ENCODE results near the gene NPIPB6.
A peak's percentile ranks its signal among the peaks of the same experiment; 100 is the strongest.

NPIPB6 gene

DNA sequence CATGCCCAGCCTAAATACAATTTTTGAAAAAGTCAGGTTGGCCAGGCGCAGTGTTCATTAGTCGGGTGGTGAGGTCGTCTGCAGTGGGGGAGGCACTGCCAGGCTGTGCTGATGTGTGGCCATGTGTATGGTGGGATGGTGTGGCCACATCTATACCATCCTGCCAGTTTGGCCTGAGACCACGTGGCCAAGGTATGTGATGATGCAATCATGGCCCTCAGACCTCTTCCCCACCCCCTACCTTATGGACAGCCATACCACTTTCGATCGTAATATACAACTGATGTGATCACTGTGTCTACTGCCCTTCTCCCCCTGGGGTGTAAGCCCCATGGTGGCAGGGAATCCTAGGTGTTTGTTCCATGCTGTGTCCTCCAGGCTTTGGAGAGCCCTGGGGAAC, 47.3 kb downstream of the NPIPB6 start:
- Mint-ChIP-seq H3K27ac (no peak overlapping the region), H3K27me3 (peaks cover 4 to 7% of the 10 kb centered on the region in 2 donors), H3K36me3 (no peaks in the 10 kb centered on the region), H3K9me3 (no peaks in the 10 kb centered on the region), H3K4me1 (peaks cover 2 to 5% of the 10 kb centered on the region in 2 donors), H3K4me3 (no peak overlapping the region)
- no peak for DNase-seq
- ATAC-seq (replicated peaks): no peak

DNA sequence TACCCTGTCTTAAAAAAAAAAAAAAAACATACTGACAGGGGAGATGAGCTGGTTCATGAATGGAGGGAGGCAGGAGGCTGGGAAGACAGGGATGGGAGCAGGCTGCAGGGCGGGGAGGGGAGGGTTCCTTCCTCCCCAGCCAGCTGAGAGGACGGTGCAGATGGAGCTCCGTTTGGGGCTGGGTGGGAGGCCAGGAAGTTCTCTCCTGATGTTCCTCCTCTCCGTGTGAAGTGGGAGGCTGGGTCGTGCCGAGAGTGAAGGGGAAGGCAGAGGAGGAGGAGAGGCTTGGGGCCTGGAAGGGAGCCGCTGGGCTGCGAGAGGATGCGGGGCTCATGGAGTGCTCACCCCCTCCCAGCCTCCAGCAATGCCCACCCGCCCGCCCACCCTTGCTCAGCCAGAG, 49.7 kb downstream of the NPIPB6 start:
- ATAC-seq (replicated peaks) (no peak), DNase-seq (no peak)
- peaks cover 4 to 7% of the 10 kb centered on the region in 2 donors for H3K27me3 Mint-ChIP-seq
- no peaks in the 10 kb centered on the region for H3K36me3 Mint-ChIP-seq
- peaks cover 0 to 1% of the 10 kb centered on the region in 2 donors for H3K9me3 Mint-ChIP-seq
- no peak overlapping the region for H3K27ac Mint-ChIP-seq
- peaks cover 9 to 10% of the 10 kb centered on the region in 2 donors for H3K4me1 Mint-ChIP-seq
- no peak overlapping the region for H3K4me3 Mint-ChIP-seq

DNA sequence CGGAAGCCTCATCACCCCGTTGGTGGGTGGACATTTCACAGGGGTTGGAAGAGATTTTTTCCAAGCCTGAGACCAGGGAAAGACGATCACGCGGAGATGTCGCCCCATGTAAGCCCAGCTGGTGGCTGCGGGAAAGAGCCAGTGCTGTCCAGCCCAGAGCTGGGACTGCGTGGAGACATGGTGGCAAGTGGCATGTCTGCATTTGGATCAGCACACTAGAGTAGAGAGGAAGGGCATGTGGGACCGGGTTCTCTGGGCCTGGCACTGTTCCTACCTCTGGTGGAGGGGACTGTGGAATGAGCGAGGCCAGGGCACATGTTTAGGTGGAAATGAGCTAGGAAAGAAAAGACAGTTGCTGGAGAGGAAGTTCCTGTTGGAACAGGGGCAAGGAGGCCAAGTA, 51.0 kb downstream of the NPIPB6 start:
- Mint-ChIP-seq H3K4me3 (no peak overlapping the region), H3K27me3 (peaks cover 4 to 7% of the 10 kb centered on the region in 2 donors), H3K27ac (no peak overlapping the region), H3K4me1 (peaks cover 9 to 10% of the 10 kb centered on the region in 2 donors), H3K9me3 (peaks cover 0 to 1% of the 10 kb centered on the region in 2 donors), H3K36me3 (no peaks in the 10 kb centered on the region)
- ATAC-seq (replicated peaks): no peak
- no peak for DNase-seq

DNA sequence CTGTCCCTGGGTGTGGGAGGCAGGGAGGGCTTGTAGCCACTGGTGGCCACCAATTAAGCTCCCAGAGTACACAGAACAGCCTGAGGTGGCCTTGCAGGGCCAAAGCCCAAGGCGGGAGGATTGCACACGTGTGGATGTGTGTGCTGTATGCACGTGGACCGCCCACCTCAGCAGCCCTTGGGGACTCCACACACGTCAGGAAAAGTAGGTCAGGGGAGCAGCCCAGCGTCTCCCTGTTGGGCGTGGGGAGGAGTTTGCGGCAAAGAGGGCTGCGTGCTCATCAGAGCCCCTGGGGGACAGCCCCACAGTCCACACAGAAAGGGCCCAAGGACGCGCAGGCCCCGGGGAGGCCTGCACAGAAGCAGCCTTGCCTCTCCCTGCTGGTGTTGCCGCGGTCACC, 51.4 kb downstream of the NPIPB6 start:
- H3K4me1 Mint-ChIP-seq: peaks cover 7 to 8% of the 10 kb centered on the region in 2 donors

DNA sequence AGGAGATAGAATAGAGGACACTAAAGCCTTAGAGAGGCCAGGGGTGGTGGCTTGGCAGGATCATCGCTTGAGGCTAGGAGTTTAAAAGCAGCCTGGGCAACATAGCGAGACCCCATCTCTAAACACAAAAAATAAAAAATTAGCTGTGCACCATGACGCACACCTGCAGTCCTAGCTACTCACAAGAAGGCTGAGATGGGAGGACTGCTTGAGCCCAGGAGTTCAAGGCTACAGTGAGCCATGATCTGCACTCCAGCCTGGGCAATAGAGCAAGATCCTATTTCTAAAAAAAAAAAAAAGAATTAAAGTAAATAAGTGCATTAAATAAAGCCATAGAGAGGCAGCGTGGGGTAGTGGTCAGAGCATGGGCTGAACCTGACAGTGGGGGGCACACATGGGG, 51.9 kb downstream of the NPIPB6 start:
- ATAC-seq (replicated peaks): no peak
- Mint-ChIP-seq H3K9me3 (peaks cover 0 to 1% of the 10 kb centered on the region in 2 donors), H3K27me3 (peaks cover 4 to 7% of the 10 kb centered on the region in 2 donors), H3K4me3 (no peak overlapping the region), H3K4me1 (peaks cover 5 to 7% of the 10 kb centered on the region in 2 donors), H3K36me3 (no peaks in the 10 kb centered on the region), H3K27ac (no peak overlapping the region)
- no peak for DNase-seq

More for the DNA sequence above, 51.4 kb downstream of the NPIPB6 start:
- no peak for ATAC-seq (replicated peaks)
- H3K36me3 Mint-ChIP-seq: no peaks in the 10 kb centered on the region
- H3K27me3 Mint-ChIP-seq: peaks cover 4 to 7% of the 10 kb centered on the region in 2 donors
- no peak for DNase-seq
- H3K27ac Mint-ChIP-seq: no peak overlapping the region
- no peak overlapping the region for H3K4me3 Mint-ChIP-seq
- peaks cover 0 to 1% of the 10 kb centered on the region in 2 donors for H3K9me3 Mint-ChIP-seq

- Mint-ChIP-seq H3K4me3 (no peak overlapping the region), H3K36me3 (no peaks in the 10 kb centered on the region), H3K27ac (no peak overlapping the region), H3K27me3 (peaks cover 4 to 7% of the 10 kb centered on the region in 2 donors), H3K9me3 (peaks cover 0 to 1% of the 10 kb centered on the region in 2 donors), H3K4me1 (peaks cover 5 to 7% of the 10 kb centered on the region in 2 donors)
- no peak for DNase-seq
- no peak for ATAC-seq (replicated peaks)
These were observed 52.5 kb downstream of the NPIPB6 start for GRCh38 chr16:28310796-28311195.

DNA sequence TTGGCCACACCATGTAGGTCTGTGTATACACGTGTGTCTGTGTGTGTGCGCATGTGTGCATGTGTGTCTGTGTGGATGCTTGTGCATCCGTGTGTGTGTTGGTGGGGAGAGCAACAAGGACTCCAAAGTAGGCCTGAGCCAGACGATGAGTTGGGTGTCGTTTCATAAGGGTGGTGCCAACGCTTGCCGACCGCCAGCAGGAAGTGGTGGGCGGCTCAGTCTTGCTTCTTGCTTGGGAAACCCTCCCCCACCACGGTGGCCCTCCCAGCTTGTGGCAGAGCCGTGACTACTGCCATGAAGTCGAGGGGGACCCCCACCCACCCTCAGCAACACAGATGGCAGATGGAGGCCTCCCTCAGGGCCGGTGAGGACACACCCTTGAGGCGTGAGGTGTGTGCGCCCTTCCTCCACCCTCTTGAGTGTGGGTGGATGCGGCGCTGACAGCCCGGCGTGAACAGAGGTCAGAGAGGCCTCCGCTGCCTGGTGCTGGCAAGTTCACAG, 53.4 kb downstream of the NPIPB6 start:
- Mint-ChIP-seq H3K36me3 (no peaks in the 10 kb centered on the region), H3K4me1 (peaks cover 5 to 7% of the 10 kb centered on the region in 2 donors), H3K9me3 (peaks cover 0 to 1% of the 10 kb centered on the region in 2 donors), H3K27me3 (peaks cover 4 to 5% of the 10 kb centered on the region in 2 donors), H3K27ac (no peak overlapping the region), H3K4me3 (no peak overlapping the region)
- ATAC-seq (replicated peaks): peak; percentile 78 to 81
- peak; percentile 43 for DNase-seq

GRCh38 chr16:28308794-28309584, 54.3 kb downstream of the NPIPB6 start:
- no peak for ATAC-seq (replicated peaks)
- peaks cover 5 to 7% of the 10 kb centered on the region in 2 donors for H3K4me1 Mint-ChIP-seq

GRCh38 chr16:28307936-28308335, 55.4 kb downstream of the NPIPB6 start:
- Mint-ChIP-seq H3K36me3 (no peaks in the 10 kb centered on the region), H3K27me3 (no peaks in the 10 kb centered on the region), H3K4me1 (peaks cover 5 to 7% of the 10 kb centered on the region in 2 donors), H3K4me3 (no peak overlapping the region), H3K9me3 (peaks cover 0 to 1% of the 10 kb centered on the region in 2 donors), H3K27ac (no peak overlapping the region)
- ATAC-seq (replicated peaks) (no peak), DNase-seq (no peak)

More at GRCh38 chr16:28308794-28309584, 54.3 kb downstream of the NPIPB6 start:
- Mint-ChIP-seq H3K27ac (no peak overlapping the region), H3K36me3 (no peaks in the 10 kb centered on the region), H3K9me3 (peaks cover 0 to 1% of the 10 kb centered on the region in 2 donors), H3K27me3 (no peaks in the 10 kb centered on the region), H3K4me3 (no peak overlapping the region)
- DNase-seq: no peak

DNA sequence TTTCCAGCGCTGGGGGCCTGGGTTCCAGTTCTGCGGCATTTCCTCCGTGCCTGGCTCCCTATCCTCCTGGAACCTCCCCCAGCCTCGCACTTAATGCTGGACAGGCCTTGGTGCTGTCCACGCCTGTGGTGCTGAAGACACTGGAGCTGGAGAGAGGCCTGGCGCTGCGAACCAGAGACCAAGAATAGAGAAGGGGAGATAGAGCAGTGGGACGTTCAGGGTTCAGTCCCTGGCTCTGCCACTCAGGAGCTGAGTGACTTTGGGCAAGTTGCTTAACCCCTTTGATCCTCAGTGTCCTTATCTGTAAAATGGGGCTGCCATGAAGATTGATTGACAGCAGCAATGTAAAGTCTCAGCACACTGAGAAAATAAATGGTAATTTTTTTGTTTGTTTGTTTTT, 59.1 kb downstream of the NPIPB6 start:
- H3K4me1 Mint-ChIP-seq: no peaks in the 10 kb centered on the region
- H3K27ac Mint-ChIP-seq: no peak overlapping the region
- ATAC-seq (replicated peaks): no peak
- no peaks in the 10 kb centered on the region for H3K27me3 Mint-ChIP-seq
- no peaks in the 10 kb centered on the region for H3K36me3 Mint-ChIP-seq
- peaks cover 0 to 1% of the 10 kb centered on the region in 2 donors for H3K9me3 Mint-ChIP-seq
- no peak for DNase-seq
- no peak overlapping the region for H3K4me3 Mint-ChIP-seq

GRCh38 chr16:28303132-28303531, 60.2 kb downstream of the NPIPB6 start:
- ATAC-seq (replicated peaks): no peak
- H3K36me3 Mint-ChIP-seq: no peaks in the 10 kb centered on the region
- peaks cover 0 to 2% of the 10 kb centered on the region in 2 donors for H3K27me3 Mint-ChIP-seq
- H3K27ac Mint-ChIP-seq: no peak overlapping the region
- no peaks in the 10 kb centered on the region for H3K4me1 Mint-ChIP-seq
- no peak overlapping the region for H3K4me3 Mint-ChIP-seq
- no peak for DNase-seq
- H3K9me3 Mint-ChIP-seq: no peaks in the 10 kb centered on the region

DNA sequence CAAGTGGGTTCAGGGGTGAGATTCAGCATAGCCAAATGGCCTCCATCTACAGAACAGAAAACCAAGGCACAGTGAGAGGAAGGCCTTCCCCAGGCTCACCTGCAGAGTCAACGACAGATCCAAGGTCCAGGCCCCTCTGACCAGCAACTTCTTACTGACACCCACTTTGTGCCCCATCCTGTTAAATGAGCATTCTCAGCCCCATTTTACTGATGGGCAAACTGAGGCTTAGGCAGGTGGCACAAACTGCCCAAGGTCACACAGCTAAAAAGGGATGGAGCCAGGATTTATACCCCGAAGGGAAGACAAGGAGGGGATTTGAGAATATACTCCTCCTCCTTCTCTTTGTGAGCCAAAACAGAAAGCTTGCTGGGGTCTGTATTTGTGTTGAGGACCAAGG, 61.7 kb downstream of the NPIPB6 start:
- Mint-ChIP-seq H3K4me3 (no peak overlapping the region), H3K36me3 (no peaks in the 10 kb centered on the region), H3K9me3 (no peaks in the 10 kb centered on the region), H3K27ac (no peak overlapping the region), H3K4me1 (no peaks in the 10 kb centered on the region), H3K27me3 (peaks cover 0 to 5% of the 10 kb centered on the region in 2 donors)
- no peak for ATAC-seq (replicated peaks)
- no peak for DNase-seq

GRCh38 chr16:28301154-28301553, 62.2 kb downstream of the NPIPB6 start:
- Mint-ChIP-seq H3K27ac (no peak overlapping the region), H3K4me1 (no peaks in the 10 kb centered on the region), H3K4me3 (no peak overlapping the region), H3K27me3 (peaks cover 0 to 8% of the 10 kb centered on the region in 2 donors), H3K9me3 (no peaks in the 10 kb centered on the region), H3K36me3 (no peaks in the 10 kb centered on the region)
- DNase-seq (no peak), ATAC-seq (replicated peaks) (no peak)

GRCh38 chr16:28300327-28300726, 63.0 kb downstream of the NPIPB6 start:
- H3K4me3 Mint-ChIP-seq: no peak overlapping the region
- H3K9me3 Mint-ChIP-seq: no peaks in the 10 kb centered on the region
- H3K36me3 Mint-ChIP-seq: no peaks in the 10 kb centered on the region
- H3K27ac Mint-ChIP-seq: no peak overlapping the region
- DNase-seq (no peak), ATAC-seq (replicated peaks) (no peak)
- H3K27me3 Mint-ChIP-seq: peaks cover 2 to 10% of the 10 kb centered on the region in 2 donors
- H3K4me1 Mint-ChIP-seq: no peaks in the 10 kb centered on the region

DNA sequence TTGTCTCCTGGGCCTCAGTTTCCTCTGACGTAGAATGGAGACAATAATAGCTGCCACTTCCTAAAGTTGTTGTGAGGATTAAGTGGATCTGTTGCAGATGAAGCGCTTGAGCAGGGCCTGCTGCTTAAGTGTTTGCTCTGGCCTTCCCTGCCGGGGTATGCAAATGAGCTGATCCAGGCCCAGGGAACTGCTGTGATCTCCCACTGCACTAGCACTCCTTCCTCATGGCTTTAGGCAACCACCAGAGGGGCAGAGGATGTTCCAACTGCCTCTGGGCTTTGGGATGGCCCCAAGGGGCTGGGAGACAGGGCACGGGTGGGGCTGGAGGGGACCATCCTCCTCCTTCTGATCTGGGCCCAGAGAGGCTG, 64.8 kb downstream of the NPIPB6 start:
- Mint-ChIP-seq H3K4me3 (no peak overlapping the region), H3K27ac (no peak overlapping the region), H3K4me1 (peaks cover 1 to 3% of the 10 kb centered on the region in 2 donors), H3K27me3 (peaks cover 20 to 28% of the 10 kb centered on the region in 2 donors), H3K36me3 (no peaks in the 10 kb centered on the region), H3K9me3 (no peaks in the 10 kb centered on the region)
- ATAC-seq (replicated peaks) (no peak), DNase-seq (no peak)

Measured in stimulated activated naive B cell treated with anti-CD40 and anti-IgM and Interleukin-4, amounts not matched to agents 10 μg/mL and 1 μg/mL and 100 μg/mL, for 72 hours (primary cell).